H7 (cell line): ENCODE measurements around the gene NCKAP5. TPM values are rescaled to one million over a fixed set of nuclear protein-coding genes. Genes with fewer than 3 reads are reported as not detected.

Experiments
- DNase-seq: peaks from one replicate; pipeline ENCODE4 v3.0.0; 2012
- H3K27me3 ChIP-seq: 2 replicates; pipeline ENCODE4 v1.6.0; 2011; ENCODE audit warnings: mild to moderate bottlenecking, low read length; ENCODE audit not compliant: control insufficient read depth, insufficient read depth
- H3K36me3 ChIP-seq: replicated peaks from 2 replicates; pipeline ENCODE4 v1.5.1; 2011; ENCODE audit warnings: low read length; ENCODE audit not compliant: control insufficient read depth, insufficient read depth
- H3K4me3 ChIP-seq: 2 replicates; pipeline ENCODE4 v1.5.1; 2011; ENCODE audit warnings: low read depth, mild to moderate bottlenecking, control low read depth, low read length, moderate library complexity; ENCODE audit not compliant: insufficient read depth
- total RNA-seq: library from RNA; depleted of rRNA; stranded (reverse); fragments of >200 nt; shearing (Covaris generic); gene quantifications from 2 replicates; pipeline ENCODE4 v1.2.3, GENCODE V29; 2014

Gene NCKAP5
- total RNA-seq, 1 experiment from 2014 or later: 0.55 TPM

- Histone ChIP-seq H3K36me3 (no peaks in the 10 kb centered on the region), H3K4me3 (no peak overlapping the region), H3K27me3 (no peaks in the 10 kb centered on the region)
- DNase-seq: no peak
These were observed 609.4 kb downstream of the NCKAP5 start for GRCh38 chr2:132958887-132959286.

- H3K27me3 ChIP-seq: no peaks in the 10 kb centered on the region
These were observed 612.2 kb downstream of the NCKAP5 start for GRCh38 chr2:132955871-132956615.

GRCh38 chr2:132953771-132954170 lies 614.5 kb downstream of the NCKAP5 start:
- no peaks in the 10 kb centered on the region for H3K27me3 ChIP-seq
- H3K4me3 ChIP-seq: no peak overlapping the region
- DNase-seq: no peak
- no peaks in the 10 kb centered on the region for H3K36me3 ChIP-seq

More at GRCh38 chr2:132955871-132956615, 612.2 kb downstream of the NCKAP5 start:
- Histone ChIP-seq H3K36me3 (no peaks in the 10 kb centered on the region), H3K4me3 (no peak overlapping the region)
- no peak for DNase-seq

- Histone ChIP-seq H3K36me3 (no peaks in the 10 kb centered on the region), H3K4me3 (no peak overlapping the region), H3K27me3 (no peaks in the 10 kb centered on the region)
- no peak for DNase-seq
These were observed 617.1 kb downstream of the NCKAP5 start for GRCh38 chr2:132951008-132951714.

- DNase-seq: no peak
- H3K4me3 ChIP-seq: no peak overlapping the region
- H3K27me3 ChIP-seq: no peaks in the 10 kb centered on the region
- no peaks in the 10 kb centered on the region for H3K36me3 ChIP-seq
These were observed 619.2 kb downstream of the NCKAP5 start for GRCh38 chr2:132949108-132949507.

- H3K4me3 ChIP-seq: no peak overlapping the region
- no peaks in the 10 kb centered on the region for H3K27me3 ChIP-seq
- DNase-seq: no peak
- no peaks in the 10 kb centered on the region for H3K36me3 ChIP-seq
These were observed 620.1 kb downstream of the NCKAP5 start for GRCh38 chr2:132948211-132948610.

- no peaks in the 10 kb centered on the region for H3K36me3 ChIP-seq
- no peak for DNase-seq
- no peaks in the 10 kb centered on the region for H3K27me3 ChIP-seq
- no peak overlapping the region for H3K4me3 ChIP-seq
These were observed 624.4 kb downstream of the NCKAP5 start for GRCh38 chr2:132943829-132944228.

GRCh38 chr2:132941296-132942020 lies 626.8 kb downstream of the NCKAP5 start:
- no peak for DNase-seq
- H3K36me3 ChIP-seq: no peaks in the 10 kb centered on the region
- H3K27me3 ChIP-seq: no peaks in the 10 kb centered on the region
- H3K4me3 ChIP-seq: no peak overlapping the region

GRCh38 chr2:132937629-132938028 lies 630.6 kb downstream of the NCKAP5 start:
- no peak for DNase-seq
- no peak overlapping the region for H3K4me3 ChIP-seq

GRCh38 chr2:132936791-132937190 lies 631.5 kb downstream of the NCKAP5 start:
- H3K27me3 ChIP-seq: no peaks in the 10 kb centered on the region
- no peak overlapping the region for H3K4me3 ChIP-seq
- no peaks in the 10 kb centered on the region for H3K36me3 ChIP-seq
- DNase-seq: no peak

More at GRCh38 chr2:132937629-132938028, 630.6 kb downstream of the NCKAP5 start:
- no peaks in the 10 kb centered on the region for H3K36me3 ChIP-seq
- H3K27me3 ChIP-seq: no peaks in the 10 kb centered on the region

GRCh38 chr2:132936261-132936660 lies 632.0 kb downstream of the NCKAP5 start:
- no peak for DNase-seq
- Histone ChIP-seq H3K4me3 (no peak overlapping the region), H3K27me3 (no peaks in the 10 kb centered on the region), H3K36me3 (no peaks in the 10 kb centered on the region)

GRCh38 chr2:132929786-132930185 lies 638.5 kb downstream of the NCKAP5 start:
- no peak for DNase-seq
- no peak overlapping the region for H3K4me3 ChIP-seq
- no peaks in the 10 kb centered on the region for H3K36me3 ChIP-seq
- no peaks in the 10 kb centered on the region for H3K27me3 ChIP-seq

- H3K36me3 ChIP-seq: no peaks in the 10 kb centered on the region
- H3K27me3 ChIP-seq: no peaks in the 10 kb centered on the region
- no peak for DNase-seq
- H3K4me3 ChIP-seq: no peak overlapping the region
These were observed 644.5 kb downstream of the NCKAP5 start for GRCh38 chr2:132923787-132924186.

- Histone ChIP-seq H3K4me3 (no peak overlapping the region), H3K36me3 (no peaks in the 10 kb centered on the region), H3K27me3 (no peaks in the 10 kb centered on the region)
- no peak for DNase-seq
These were observed 652.3 kb downstream of the NCKAP5 start for GRCh38 chr2:132915812-132916549.
